ENCODE results near the gene GARIN5A. TPM values are rescaled to one million over a fixed set of nuclear protein-coding genes. Genes with fewer than 3 reads are reported as not detected.

GARIN5A gene
- total RNA-seq, 1 experiment from 2014 or later: 2.0 TPM

DNA sequence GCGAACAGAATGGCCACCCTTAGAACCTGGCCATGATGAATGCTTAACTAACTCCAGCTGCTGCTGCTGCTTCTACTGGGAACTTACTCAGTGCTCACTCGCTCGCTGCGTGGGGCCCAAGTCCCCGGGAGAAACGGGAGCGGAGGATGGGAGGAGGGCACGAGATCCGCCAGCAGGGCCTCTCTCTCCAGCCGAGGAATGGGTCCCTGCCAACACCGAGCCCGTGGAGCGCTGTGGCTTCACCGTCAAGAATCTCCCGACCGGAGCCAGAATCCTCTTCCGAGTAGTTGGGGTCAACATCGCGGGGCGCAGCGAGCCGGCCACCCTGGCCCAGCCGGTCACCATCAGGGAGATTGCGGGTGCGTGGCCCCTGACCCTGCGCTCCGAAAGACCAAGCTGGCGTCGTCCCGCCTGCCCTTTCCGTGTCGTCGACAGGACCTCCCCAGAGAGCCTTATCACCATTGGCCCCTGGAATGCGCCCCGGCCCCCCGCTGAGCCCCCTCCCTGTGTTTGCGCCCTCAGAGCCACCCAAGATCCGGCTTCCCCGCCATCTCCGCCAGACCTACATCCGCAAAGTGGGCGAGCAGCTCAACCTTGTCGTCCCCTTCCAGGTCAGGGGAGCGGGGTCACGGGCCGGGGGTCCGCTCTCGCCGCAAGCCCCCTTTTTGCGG, 18.1 kb downstream of the GARIN5A start:
- POLR2A ChIA-PET: no interaction called here
- Histone ChIP-seq H3K27me3 (ENCODE audit: control insufficient read depth, insufficient read depth, low read length) (no peaks in the 10 kb centered on the region), H3K27ac (ENCODE audit: low read length) (no peak overlapping the region), H3K4me1 (ENCODE audit: control insufficient read depth, insufficient read depth, low read length) (no peaks in the 10 kb centered on the region; the same call in none of the 2 replicates), H3K9me3 (ENCODE audit: control insufficient read depth, insufficient read depth, low read depth, low read length) (no peaks in the 10 kb centered on the region), H3K4me3 (ENCODE audit: low read depth in 2 of 2, low read length in 2 of 2) (no peak overlapping the region), H3K36me3 (ENCODE audit: control insufficient read depth, insufficient read depth, low read length) (no peaks in the 10 kb centered on the region)
- intact Hi-C loops (cut with micrococcal nuclease; ENCODE audit: unreplicated experiment): no loop called here
- CTCF ChIA-PET: interaction anchor here (0.7 kb wide), 1 partner anchor 208 kb away, joined by 5 read pairs; no protein-coding TSS in a partner anchor
- DNase-seq (ENCODE audit: low read depth, low spot score) (no peak), ATAC-seq (no peak)
- in situ Hi-C loops (cut with HindIII; ENCODE audit: low pct_unique_long_range_greater_than_20kb, low sequenced_read_pairs): no loop called here
- no peak for TF ChIP-seq SIN3A (IDR thresholded peaks at IDR 0.05; ENCODE audit: borderline replicate concordance, insufficient read depth, low read depth, low read length)
- no peak for TF ChIP-seq REST (IDR thresholded peaks at IDR 0.05; ENCODE audit: insufficient read depth in 1 of 2, low read depth in 2 of 2, low read length in 1 of 2)
- TF ChIP-seq, protein P1, sequence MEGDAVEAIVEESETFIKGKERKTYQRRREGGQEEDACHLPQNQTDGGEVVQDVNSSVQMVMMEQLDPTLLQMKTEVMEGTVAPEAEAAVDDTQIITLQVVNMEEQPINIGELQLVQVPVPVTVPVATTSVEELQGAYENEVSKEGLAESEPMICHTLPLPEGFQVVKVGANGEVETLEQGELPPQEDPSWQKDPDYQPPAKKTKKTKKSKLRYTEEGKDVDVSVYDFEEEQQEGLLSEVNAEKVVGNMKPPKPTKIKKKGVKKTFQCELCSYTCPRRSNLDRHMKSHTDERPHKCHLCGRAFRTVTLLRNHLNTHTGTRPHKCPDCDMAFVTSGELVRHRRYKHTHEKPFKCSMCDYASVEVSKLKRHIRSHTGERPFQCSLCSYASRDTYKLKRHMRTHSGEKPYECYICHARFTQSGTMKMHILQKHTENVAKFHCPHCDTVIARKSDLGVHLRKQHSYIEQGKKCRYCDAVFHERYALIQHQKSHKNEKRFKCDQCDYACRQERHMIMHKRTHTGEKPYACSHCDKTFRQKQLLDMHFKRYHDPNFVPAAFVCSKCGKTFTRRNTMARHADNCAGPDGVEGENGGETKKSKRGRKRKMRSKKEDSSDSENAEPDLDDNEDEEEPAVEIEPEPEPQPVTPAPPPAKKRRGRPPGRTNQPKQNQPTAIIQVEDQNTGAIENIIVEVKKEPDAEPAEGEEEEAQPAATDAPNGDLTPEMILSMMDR (IDR thresholded peaks at IDR 0.05): no peak
- no peak for TF ChIP-seq TCF7L2 (IDR thresholded peaks at IDR 0.05; ENCODE audit: low read depth, low read length)
- no peak for TF ChIP-seq POLR2AphosphoS5 (IDR thresholded peaks at IDR 0.05; ENCODE audit: low read depth, low read length)
- no TSS peak for BruUV-seq (replicated peaks)

DNA sequence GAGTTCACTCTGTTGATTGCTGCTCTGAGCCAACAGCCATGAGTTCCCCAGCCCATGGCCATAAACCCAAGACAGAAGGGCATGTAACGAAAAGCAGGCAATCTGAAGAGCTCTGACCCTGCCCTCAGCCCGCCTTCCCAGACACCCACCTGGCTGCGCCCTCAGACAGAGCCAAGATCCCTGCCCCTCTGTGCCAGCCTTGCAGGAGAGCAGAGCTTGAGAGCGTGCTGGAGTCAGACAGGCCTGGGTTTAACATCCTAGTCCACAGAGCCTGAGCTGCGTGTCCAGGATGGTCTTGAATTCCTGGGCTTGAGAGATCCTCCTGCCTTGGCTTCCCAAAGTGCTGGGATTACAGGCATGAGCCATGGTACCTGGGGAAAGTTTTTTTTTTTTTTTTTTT, 19.3 kb downstream of the GARIN5A start:
- CTCF ChIA-PET: no interaction called here
- in situ Hi-C loops (cut with HindIII; ENCODE audit: low pct_unique_long_range_greater_than_20kb, low sequenced_read_pairs): no loop called here
- BruUV-seq (replicated peaks): no TSS peak

More for the DNA sequence above, 19.3 kb downstream of the GARIN5A start:
- H3K27me3 ChIP-seq (ENCODE audit: control insufficient read depth, insufficient read depth, low read length): no peaks in the 10 kb centered on the region
- no peak overlapping the region for H3K4me3 ChIP-seq (ENCODE audit: low read depth in 2 of 2, low read length in 2 of 2)
- TF ChIP-seq SIN3A (IDR thresholded peaks at IDR 0.05; ENCODE audit: borderline replicate concordance, insufficient read depth, low read depth, low read length) (no peak), POLR2AphosphoS5 (IDR thresholded peaks at IDR 0.05; ENCODE audit: low read depth, low read length) (no peak), TCF7L2 (IDR thresholded peaks at IDR 0.05; ENCODE audit: low read depth, low read length) (no peak), REST (IDR thresholded peaks at IDR 0.05; ENCODE audit: insufficient read depth in 1 of 2, low read depth in 2 of 2, low read length in 1 of 2) (no peak)
- TF ChIP-seq, protein P1 (IDR thresholded peaks at IDR 0.05): no peak
- intact Hi-C loops (cut with micrococcal nuclease; ENCODE audit: unreplicated experiment): no loop called here
- no peaks in the 10 kb centered on the region for H3K36me3 ChIP-seq (ENCODE audit: control insufficient read depth, insufficient read depth, low read length)
- H3K4me1 ChIP-seq (ENCODE audit: control insufficient read depth, insufficient read depth, low read length): no peaks in the 10 kb centered on the region; the same call in none of the 2 replicates
- H3K9me3 ChIP-seq (ENCODE audit: control insufficient read depth, insufficient read depth, low read depth, low read length): no peaks in the 10 kb centered on the region
- DNase-seq (ENCODE audit: low read depth, low spot score) (no peak), ATAC-seq (no peak)
- POLR2A ChIA-PET: no interaction called here
- no peak overlapping the region for H3K27ac ChIP-seq (ENCODE audit: low read length)

All from Panc1 (cell line).